Keratinocyte (primary cell): Measurements from ENCODE around the gene CCDC116. TPM values are rescaled to one million over a fixed set of nuclear protein-coding genes. Genes with fewer than 3 reads are reported as not detected.

ENCODE experiments used
- DNase-seq: peaks from one replicate; pipeline ENCODE4 v3.0.0-alpha.2; 2011; ENCODE audit warnings: low read depth, missing footprints, low spot score
- FAIRE-seq: peaks from 2 replicates; lab custom pipeline; 2011; peaks lifted over from hg19 to GRCh38; lab: Jason Lieb, UNC
- H2AFZ ChIP-seq: 2 replicates; pipeline ENCODE4 v1.6.0; 2012; ENCODE audit warnings: low read length, control low read depth, inconsistent platforms; ENCODE audit not compliant: control insufficient read depth
- H3K27ac ChIP-seq: 2 replicates; pipeline ENCODE4 v1.5.1; 2011; ENCODE audit warnings: low read length; ENCODE audit not compliant: control insufficient read depth, insufficient read depth
- H3K27me3 ChIP-seq: 3 replicates; pipeline ENCODE4 v1.6.0; 2011; ENCODE audit warnings: low read length; ENCODE audit not compliant: control insufficient read depth, insufficient read depth; ENCODE audit errors: extremely low read depth
- H3K36me3 ChIP-seq, 2 experiments: 2 replicates in 1 of 2; 3 replicates in 1 of 2; pipeline ENCODE4 v1.5.1; 2011; ENCODE audit warnings: low read length in 2 of 2, mild to moderate bottlenecking in 1 of 2; ENCODE audit not compliant: control insufficient read depth in 2 of 2, insufficient read depth in 2 of 2; ENCODE audit errors: extremely low read depth in 1 of 2
- H3K4me1 ChIP-seq: 3 replicates; pipeline ENCODE4 v1.5.1; 2011; ENCODE audit warnings: low read length; ENCODE audit not compliant: control insufficient read depth, insufficient read depth; ENCODE audit errors: extremely low read depth
- H3K4me2 ChIP-seq: 3 replicates; pipeline ENCODE4 v1.6.0; 2011; ENCODE audit warnings: low read depth, low read length; ENCODE audit not compliant: control insufficient read depth, insufficient read depth; ENCODE audit errors: extremely low read depth
- H3K4me3 ChIP-seq, 3 experiments: fragments of 200-600 bp in 1 of 3; sonication (generic) in 1 of 3; 2 replicates in 2 of 3; 3 replicates in 1 of 3; pipeline ENCODE4 v1.5.1; 2011 to 2016; ENCODE audit warnings: low read length in 3 of 3, mild to moderate bottlenecking in 3 of 3, control low read depth in 2 of 3, inconsistent platforms in 1 of 3, low read depth in 1 of 3, mixed read lengths in 1 of 3, mixed run types in 1 of 3, moderate library complexity in 1 of 3; ENCODE audit not compliant: control insufficient read depth in 2 of 3, insufficient read depth in 2 of 3; ENCODE audit errors: extremely low read depth in 1 of 3
- H3K79me2 ChIP-seq: 2 replicates; pipeline ENCODE4 v1.6.0; 2012; ENCODE audit warnings: low read length; ENCODE audit not compliant: control insufficient read depth, insufficient read depth
- H3K9ac ChIP-seq: 3 replicates; pipeline ENCODE4 v1.6.0; 2011; ENCODE audit warnings: low read length; ENCODE audit not compliant: control insufficient read depth, insufficient read depth; ENCODE audit errors: extremely low read depth
- H3K9me1 ChIP-seq: 3 replicates; pipeline ENCODE4 v1.6.0; 2011; ENCODE audit warnings: low read length; ENCODE audit not compliant: control insufficient read depth, insufficient read depth; ENCODE audit errors: extremely low read depth
- H3K9me3 ChIP-seq: 2 replicates; pipeline ENCODE4 v1.5.1; 2012; ENCODE audit warnings: low read depth, low read length; ENCODE audit not compliant: control insufficient read depth
- H4K20me1 ChIP-seq: 3 replicates; pipeline ENCODE4 v1.6.0; 2011; ENCODE audit warnings: low read length; ENCODE audit not compliant: control insufficient read depth, insufficient read depth; ENCODE audit errors: extremely low read depth
- CTCF ChIP-seq, 3 experiments: IDR thresholded peaks in 1 of 3; conservative IDR thresholded peaks in 1 of 3; optimal IDR thresholded peaks in 1 of 3; 2 replicates in 2 of 3; 3 replicates in 1 of 3; pipeline versions ENCODE3 to v1.5.1; 2011; ENCODE audit warnings: low read length in 3 of 3, mild to moderate bottlenecking in 3 of 3, moderate library complexity in 2 of 3, control low read depth in 1 of 3, inconsistent platforms in 1 of 3; ENCODE audit not compliant: insufficient read depth in 2 of 3; ENCODE audit errors: extremely low read depth in 1 of 3
- EZH2 ChIP-seq: IDR thresholded peaks from one replicate; pipeline ENCODE4 v1.6.1; 2012; ENCODE audit warnings: inconsistent platforms, mild to moderate bottlenecking, low read length, moderate library complexity
- dilution Hi-C: fragments of 300-500 bp; cut with MboI; formaldehyde crosslinking; loops from one replicate; pipeline ENCODE4 v1.7.0; 2020; ENCODE audit warnings: low sequenced_read_pairs; ENCODE audit not compliant: extremely low pct_ligation_motif_present
- polyA plus RNA-seq, 5 experiments: library from polyadenylated mRNA; depleted of rRNA in 3 of 5; stranded (reverse) in 3 of 5; stranded (forward) in 1 of 5; unstranded in 1 of 5; fragments of >200 nt; gene quantifications; 1 replicate in 1 of 5; 2 replicates in 3 of 5; 3 replicates in 1 of 5; pipeline versions ENCODE4 v1.2.1 to v1.2.3, GENCODE V29; 2011 to 2012; ENCODE audit warnings: missing spikeins in 2 of 5, low read depth in 1 of 5, low replicate concordance in 1 of 5

CCDC116 gene
- polyA plus RNA-seq, 1 donor (not counting 4 experiments of a cell fraction or from before 2014, with no cell fraction given), result 0.03 TPM

- no peak overlapping the region for H3K9ac ChIP-seq
- H3K4me1 ChIP-seq, result no peaks in the 10 kb centered on the region
- no peaks in the 10 kb centered on the region for H3K79me2 ChIP-seq
- DNase-seq (no peak), FAIRE-seq (no peak)
- H4K20me1 ChIP-seq, result no peaks in the 10 kb centered on the region
- H3K9me1 ChIP-seq, result no peaks in the 10 kb centered on the region
- H3K4me2 ChIP-seq, result no peak overlapping the region
- peaks cover 9 to 27% of the 10 kb centered on the region in 2 experiments for H3K36me3 ChIP-seq
- dilution Hi-C loops, result no loop called here
- no peak overlapping the region for H3K27ac ChIP-seq
- H2AFZ ChIP-seq, result no peak overlapping the region
- H3K9me3 ChIP-seq, result no peaks in the 10 kb centered on the region
- H3K27me3 ChIP-seq, result no peaks in the 10 kb centered on the region
- no peak for TF ChIP-seq EZH2
- TF ChIP-seq CTCF (optimal IDR thresholded peaks at IDR 0.05 in 1 of 3, IDR thresholded peaks at IDR 0.05 in 1 of 3, conservative IDR thresholded peaks at IDR 0.05 in 1 of 3; ENCODE audit: extremely low read depth in 1 of 3, insufficient read depth in 2 of 3, low read length in 3 of 3), result no peak
- no peak overlapping the region for H3K4me3 ChIP-seq
These were observed 46.8 kb downstream of the CCDC116 start for GRCh38 chr22:21679383-21679782.

DNA sequence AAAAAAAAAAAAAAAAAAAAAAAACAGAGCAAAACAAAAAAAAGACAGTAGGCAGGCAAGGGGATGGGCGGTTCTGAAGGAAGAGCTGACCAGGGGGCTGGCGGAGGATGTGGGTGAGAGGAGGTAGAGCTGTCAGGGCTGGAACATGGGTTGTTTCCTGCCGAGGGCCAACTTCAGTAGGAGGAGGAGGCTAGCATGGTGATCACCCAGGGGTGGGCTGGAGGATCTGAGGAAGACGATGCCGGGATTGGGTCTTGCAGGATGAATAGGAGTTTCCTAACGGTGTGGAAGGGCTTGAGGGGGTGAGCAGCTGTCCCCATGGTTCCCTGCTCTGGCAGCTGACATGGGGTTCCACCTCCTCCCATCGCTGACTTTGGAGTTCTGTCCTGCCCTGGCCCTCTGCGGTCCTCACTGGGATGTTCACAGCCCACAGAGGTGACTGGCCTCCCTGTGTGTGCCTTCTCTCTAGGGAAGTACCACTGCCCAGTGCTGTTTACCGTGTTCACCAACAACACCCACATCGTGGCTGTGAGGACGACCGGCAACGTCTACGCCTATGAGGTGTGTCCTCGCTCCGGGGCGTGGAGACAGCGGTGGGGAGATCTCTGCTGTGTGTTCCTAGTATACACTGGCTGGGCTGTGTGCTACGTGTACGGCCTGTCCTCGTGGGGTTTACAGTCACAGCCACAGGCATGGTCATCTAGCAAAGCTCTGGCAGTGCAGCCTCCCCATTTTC lies 48.4 kb downstream of the CCDC116 start:
- H3K79me2 ChIP-seq, result no peaks in the 10 kb centered on the region

More for the DNA sequence above, 48.4 kb downstream of the CCDC116 start:
- no peak overlapping the region for H3K9ac ChIP-seq
- H3K9me1 ChIP-seq, result no peaks in the 10 kb centered on the region
- no peak overlapping the region for H3K4me2 ChIP-seq
- no peaks in the 10 kb centered on the region for H3K9me3 ChIP-seq
- no peaks in the 10 kb centered on the region for H4K20me1 ChIP-seq
- H2AFZ ChIP-seq, result no peak overlapping the region
- H3K4me1 ChIP-seq, result no peaks in the 10 kb centered on the region
- no peaks in the 10 kb centered on the region for H3K27me3 ChIP-seq
- H3K27ac ChIP-seq, result no peak overlapping the region
- dilution Hi-C loops, result no loop called here
- no peak overlapping the region for H3K4me3 ChIP-seq
- DNase-seq (no peak), FAIRE-seq (no peak)
- H3K36me3 ChIP-seq, result peaks cover 6 to 18% of the 10 kb centered on the region in 2 experiments
- TF ChIP-seq EZH2, result no peak
- TF ChIP-seq CTCF (optimal IDR thresholded peaks at IDR 0.05 in 1 of 3, IDR thresholded peaks at IDR 0.05 in 1 of 3, conservative IDR thresholded peaks at IDR 0.05 in 1 of 3; ENCODE audit: extremely low read depth in 1 of 3, insufficient read depth in 2 of 3, low read length in 3 of 3), result no peak
